SK-MEL-5 (cell line): ENCODE results near the gene CEACAM16. TPM values are rescaled to one million over a fixed set of nuclear protein-coding genes. Genes with fewer than 3 reads are reported as not detected.
"Not testable (repeated sequence)": the region's sequence is repeated elsewhere in the genome, so short reads cannot be mapped to it uniquely, and the experiment has no call there.

ENCODE experiments used
- DNase-seq: peaks from one replicate; pipeline ENCODE4 v3.0.0-alpha.2; 2016; ENCODE audit warnings: low read depth, low spot score
- in situ Hi-C: cut with HindIII; loops from 2 replicates; pipeline ENCODE4 v1.10.0; 2016; ENCODE audit warnings: low sequenced_read_pairs, high pct_unique_total_duplicates, low pct_unique_long_range_greater_than_20kb
- total RNA-seq: library from RNA; depleted of rRNA; stranded (reverse); fragments of >200 nt; shearing (Covaris generic); gene quantifications from 2 replicates; pipeline ENCODE4 v1.2.3, GENCODE V29; 2014

CEACAM16 gene
- total RNA-seq, 1 experiment from 2014 or later, result not detected

DNA sequence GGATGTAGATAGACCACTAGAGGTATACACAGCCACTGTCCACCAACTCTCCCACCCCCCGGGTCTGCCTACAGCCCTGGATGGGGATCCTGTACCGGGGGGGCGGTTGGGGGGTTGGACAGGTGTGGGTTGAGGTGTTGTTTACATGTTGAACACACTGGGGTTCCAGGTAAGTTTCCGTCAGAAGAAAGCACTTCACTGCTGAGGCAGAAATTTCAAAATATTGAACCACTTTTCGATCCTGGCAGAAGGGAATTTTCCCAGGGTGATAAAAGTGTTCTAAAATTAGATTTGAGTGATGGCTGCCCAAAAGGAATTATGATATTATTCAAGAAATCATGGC lies 6.6 kb upstream of the CEACAM16 start:
- no peak for DNase-seq
- in situ Hi-C loops, result no loop called here

DNA sequence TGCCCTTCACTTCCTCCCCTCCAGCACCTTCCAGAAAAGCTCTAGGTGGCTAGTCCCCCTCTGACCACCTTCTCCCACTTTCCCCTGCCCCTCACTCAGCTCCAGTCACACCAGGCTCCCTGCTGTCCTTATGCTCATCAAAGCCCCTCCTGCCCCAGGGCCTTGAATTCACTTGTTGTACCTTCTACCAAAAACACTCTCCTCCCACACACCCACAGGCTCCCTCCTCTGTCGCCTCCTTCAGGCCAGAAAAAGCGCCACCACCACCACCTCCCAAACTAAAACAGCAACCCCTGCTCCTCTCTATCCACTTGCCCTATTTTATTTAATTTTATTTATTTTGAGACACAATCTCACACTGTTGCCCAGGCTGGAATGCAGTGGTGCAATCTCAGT lies 4.8 kb upstream of the CEACAM16 start:
- in situ Hi-C loops, result no loop called here
- peak; percentile 20 for DNase-seq

DNA sequence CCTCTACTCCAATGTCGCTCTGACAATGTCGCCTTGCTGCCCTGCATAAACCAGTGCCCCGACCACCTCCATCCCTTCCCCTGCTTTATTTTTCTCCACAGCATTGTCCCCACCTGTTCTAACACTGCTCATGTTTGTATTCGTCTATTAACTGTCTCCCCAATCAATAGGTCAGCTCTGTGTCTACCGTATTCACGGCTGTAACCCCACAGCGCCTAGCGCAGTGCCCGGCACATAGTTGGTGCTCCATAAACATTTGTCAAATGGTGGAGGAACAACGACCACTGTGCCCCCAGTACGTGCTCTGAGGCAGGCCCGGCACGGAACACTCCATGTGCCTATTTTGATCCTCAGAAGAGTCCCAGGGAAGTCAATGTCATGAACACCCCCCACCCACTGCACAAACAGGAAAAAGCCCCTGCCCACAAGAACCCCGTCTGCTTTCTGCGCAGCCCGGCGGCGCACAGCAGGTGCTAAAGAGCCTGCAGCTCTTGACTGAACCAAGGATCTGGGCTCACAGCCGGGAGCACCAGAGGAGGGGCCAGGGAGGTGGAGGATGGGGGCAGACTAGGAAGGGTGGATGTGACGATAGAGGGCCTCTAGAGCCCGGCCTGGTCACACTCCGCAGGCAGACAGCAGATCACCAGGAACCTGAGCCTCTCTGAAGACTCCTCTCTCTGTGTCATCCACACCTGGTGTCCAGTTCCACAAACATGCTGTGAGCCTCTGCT lies 1.8 kb upstream of the CEACAM16 start:
- in situ Hi-C loops, result no loop called here

DNA sequence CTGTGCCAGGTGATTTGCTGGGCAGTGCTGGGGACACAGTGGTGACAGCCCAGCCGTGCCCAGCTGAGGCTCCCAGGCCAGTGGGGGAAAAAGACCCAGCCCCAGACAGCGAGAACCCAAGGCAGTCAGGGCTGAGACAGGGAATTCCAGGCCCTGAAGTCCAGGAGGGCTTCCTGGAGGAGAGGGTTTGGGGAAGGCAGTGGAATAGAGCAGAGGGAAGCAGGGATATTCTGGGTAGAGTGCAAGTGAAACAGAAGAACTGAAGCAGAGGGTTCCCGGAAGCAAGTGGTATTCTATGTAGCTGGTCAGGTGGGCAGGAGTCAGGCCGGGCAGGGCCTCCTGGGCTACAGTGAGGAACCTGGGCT lies 1.3 kb upstream of the CEACAM16 start:
- no peak for DNase-seq
- in situ Hi-C loops, result no loop called here

More for the DNA sequence above, 1.8 kb upstream of the CEACAM16 start:
- DNase-seq, result no peak

DNA sequence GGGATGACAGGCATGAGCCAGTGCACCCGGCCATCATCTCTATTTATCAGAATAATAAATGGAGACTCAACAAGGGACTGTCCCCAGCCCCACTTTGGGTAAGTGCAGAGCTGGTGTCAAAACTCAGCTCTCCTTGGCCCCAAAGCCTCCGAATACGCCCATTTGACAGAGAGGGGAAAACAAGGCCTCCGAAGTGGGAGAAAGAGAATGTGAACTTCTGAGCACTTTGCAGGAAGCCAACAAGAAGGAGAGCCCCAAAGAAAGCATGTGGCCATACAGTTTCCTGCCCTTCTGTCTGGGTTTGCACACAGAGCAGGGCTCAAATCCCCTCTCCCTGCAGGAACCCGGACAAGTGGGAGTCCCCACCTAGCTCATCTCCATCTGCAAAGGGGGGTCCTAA lies 1.6 kb downstream of the CEACAM16 start:
- DNase-seq, result no peak
- in situ Hi-C loops, result no loop called here

DNA sequence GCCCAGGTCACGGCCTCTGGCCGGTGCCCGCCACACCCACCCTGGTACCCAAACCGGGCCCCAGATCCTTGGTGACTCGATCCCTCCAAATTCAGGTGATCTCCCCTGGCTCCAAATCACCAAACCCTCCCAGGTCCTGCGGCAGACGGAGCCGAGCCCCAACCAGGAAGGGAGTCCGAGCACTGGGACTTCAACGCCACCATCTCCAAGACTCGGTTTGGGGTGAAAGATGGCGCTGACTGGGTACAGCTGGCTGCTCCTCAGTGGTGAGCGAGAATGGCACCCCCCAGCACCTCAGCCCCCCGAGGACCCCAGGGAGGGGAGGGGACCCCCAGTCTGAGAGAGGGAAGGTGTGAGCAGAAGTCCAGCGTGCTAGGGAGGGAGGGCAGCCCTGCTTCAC lies 2.3 kb downstream of the CEACAM16 start:
- DNase-seq, result no peak
- in situ Hi-C loops, result no loop called here

DNA sequence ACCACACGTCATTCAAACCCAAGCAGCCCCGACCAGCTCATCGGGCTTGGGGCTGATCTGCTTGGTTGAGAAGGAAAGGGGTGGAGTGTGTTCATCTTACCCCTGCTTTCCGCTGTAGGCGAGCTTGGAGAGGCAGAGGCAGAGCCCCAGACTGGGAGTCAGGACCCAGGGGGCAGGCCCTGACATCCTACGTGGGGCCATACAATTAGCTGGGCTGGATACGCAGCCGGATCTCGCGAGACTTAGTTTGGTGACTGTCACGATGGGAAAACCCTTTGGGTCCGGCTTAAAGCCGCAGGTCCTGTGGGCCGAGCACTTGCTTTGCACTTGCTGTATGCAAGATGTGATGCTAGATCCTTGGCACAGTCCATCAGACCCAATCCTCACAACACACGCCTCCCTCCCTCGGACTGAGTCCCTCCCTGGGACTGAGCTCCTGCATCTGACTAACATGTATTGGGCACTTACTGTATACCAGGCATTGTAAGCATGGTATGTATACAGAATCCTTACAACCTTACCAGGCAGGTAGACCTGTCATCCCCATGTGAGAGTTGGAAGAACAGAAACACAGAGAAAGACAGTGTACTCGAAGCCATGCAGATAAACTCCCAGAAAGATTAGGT lies 3.7 kb downstream of the CEACAM16 start:
- no peak for DNase-seq
- in situ Hi-C loops, result no loop called here

DNA sequence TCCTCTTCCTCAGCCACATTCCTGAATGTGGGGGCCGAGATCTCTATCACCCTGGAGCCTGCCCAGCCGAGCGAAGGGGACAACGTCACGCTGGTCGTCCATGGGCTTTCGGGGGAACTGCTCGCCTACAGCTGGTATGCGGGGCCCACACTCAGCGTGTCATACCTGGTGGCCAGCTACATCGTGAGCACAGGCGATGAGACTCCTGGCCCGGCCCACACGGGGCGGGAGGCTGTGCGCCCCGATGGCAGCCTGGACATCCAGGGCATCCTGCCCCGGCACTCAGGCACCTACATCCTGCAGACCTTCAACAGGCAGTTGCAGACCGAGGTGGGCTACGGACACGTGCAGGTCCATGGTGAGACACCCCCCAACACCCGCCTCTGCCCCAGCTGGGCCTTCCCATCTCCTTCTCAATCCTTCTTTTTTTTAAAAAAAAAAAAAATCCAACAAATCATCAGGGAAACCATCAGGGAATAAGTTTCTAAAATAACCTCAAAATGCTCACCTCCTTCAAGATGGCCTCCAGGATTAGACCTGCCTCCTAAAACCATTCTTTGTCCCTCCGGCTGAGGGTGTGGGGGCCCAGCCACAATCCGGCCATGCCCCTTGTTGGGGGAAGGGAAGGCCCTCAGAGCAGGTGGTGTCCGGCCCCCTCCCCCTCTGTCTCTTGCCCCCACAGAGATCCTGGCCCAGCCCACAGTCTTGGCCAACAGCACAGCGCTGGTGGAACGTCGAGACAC lies 4.6 kb downstream of the CEACAM16 start:
- in situ Hi-C loops, result no loop called here
- no peak for DNase-seq

GRCh38 chr19:44704982-44705381 lies 6.0 kb downstream of the CEACAM16 start:
- in situ Hi-C loops, result no loop called here

GRCh38 chr19:44705502-44706010 lies 6.6 kb downstream of the CEACAM16 start:
- DNase-seq, result no peak
- in situ Hi-C loops, result no loop called here

More at GRCh38 chr19:44704982-44705381, 6.0 kb downstream of the CEACAM16 start:
- no peak for DNase-seq

DNA sequence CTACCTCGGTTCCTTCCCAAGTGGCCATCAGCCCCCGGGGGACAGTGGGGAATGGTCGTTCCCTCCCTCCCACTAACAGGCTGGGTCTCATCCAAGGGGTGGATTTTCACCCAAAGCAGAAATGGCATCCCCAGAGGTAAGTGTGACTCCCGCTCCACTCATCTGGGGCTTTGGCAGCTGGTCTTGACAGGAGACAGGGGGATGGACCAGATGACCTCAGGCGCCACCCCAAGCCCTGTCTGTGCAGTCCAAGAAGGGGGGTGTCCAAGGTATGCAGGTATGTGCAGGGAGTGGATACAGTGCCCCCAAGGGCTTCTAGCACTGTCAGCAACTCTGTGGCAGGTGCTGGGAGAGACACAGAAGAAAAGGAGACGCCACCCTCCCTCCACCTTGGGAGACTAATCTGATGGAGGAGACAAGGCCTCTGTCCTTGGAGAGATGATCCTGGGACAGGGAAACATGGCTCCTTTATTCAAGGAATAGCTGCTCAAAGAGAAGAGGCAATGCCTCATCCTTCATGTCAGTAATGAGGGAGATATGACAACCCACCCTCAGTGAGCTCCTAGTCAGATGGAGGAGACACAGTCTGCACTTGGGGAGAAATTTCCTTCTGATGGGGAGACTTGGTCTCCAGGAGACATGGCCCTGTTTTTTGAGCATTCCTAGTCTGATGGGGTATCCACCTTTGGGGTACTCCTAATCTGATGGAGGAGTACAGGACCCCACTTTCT lies 7.7 kb downstream of the CEACAM16 start:
- DNase-seq, result no peak
- in situ Hi-C loops, result no loop called here

DNA sequence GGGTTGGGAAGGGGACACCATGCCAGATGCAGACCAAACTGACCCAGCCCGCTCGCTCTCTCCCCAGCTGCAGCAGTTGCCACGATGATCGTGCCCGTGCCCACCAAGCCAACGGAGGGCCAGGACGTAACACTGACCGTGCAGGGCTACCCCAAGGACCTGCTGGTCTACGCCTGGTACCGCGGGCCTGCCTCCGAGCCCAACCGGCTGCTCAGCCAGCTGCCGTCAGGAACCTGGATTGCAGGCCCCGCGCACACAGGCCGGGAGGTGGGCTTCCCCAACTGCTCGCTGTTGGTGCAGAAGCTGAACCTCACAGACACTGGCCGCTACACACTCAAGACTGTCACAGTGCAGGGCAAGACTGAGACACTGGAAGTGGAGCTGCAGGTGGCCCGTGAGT lies 8.8 kb downstream of the CEACAM16 start:
- in situ Hi-C loops, result no loop called here
- no peak for DNase-seq

DNA sequence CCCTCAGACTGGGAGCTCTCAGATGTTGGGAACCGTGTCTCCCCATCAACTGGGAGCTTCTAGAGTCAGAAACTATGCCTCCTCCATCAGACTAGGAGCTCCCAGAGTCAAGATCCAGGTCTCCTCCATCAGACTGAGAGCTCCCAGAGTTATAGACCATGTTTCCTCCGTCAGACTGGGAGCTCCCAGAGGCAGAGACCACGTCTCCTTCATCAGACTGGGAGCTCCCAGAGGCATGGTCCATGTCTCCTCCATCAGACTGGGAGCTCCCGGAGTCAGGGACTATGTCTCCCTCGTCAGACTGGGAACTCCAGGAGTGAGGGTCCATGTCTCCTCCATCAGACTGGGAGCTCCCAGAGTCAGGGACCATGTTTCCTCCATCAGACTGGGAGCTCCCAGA lies 10.0 kb downstream of the CEACAM16 start:
- DNase-seq, result no peak
- in situ Hi-C loops, result no loop called here

GRCh38 chr19:44709434-44710266 lies 10.7 kb downstream of the CEACAM16 start:
- in situ Hi-C loops, DNase-seq: not testable (repeated sequence)

GRCh38 chr19:44710483-44710882 lies 11.5 kb downstream of the CEACAM16 start:
- in situ Hi-C loops, result no loop called here
- no peak for DNase-seq

GRCh38 chr19:44712864-44713515 lies 14.0 kb downstream of the CEACAM16 start:
- in situ Hi-C loops, result no loop called here
- DNase-seq, result peak; percentile 38
